ENCODE measurements around the gene NUDT10.

NUDT10 gene

DNA sequence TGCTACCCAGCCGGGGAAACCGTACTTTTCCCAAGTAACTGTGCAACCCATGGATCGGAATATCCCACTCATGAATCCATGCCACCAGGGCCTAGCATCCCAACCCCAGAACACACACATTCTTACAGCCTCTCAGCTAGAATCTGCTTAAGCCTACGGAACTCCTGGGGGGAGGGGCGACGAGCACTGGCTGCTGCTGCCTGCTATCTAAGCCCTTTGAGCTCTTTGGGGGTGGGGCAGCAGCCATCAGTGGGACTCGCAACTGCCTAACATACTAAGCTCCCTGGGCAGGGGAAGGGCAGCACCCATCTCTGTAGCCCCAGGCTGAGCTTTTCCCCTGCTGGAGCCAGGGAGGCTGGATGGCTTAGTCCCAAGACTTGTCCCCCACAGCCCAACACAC, 28.6 kb downstream of the NUDT10 start:
- TF ChIP-seq, protein P1, sequence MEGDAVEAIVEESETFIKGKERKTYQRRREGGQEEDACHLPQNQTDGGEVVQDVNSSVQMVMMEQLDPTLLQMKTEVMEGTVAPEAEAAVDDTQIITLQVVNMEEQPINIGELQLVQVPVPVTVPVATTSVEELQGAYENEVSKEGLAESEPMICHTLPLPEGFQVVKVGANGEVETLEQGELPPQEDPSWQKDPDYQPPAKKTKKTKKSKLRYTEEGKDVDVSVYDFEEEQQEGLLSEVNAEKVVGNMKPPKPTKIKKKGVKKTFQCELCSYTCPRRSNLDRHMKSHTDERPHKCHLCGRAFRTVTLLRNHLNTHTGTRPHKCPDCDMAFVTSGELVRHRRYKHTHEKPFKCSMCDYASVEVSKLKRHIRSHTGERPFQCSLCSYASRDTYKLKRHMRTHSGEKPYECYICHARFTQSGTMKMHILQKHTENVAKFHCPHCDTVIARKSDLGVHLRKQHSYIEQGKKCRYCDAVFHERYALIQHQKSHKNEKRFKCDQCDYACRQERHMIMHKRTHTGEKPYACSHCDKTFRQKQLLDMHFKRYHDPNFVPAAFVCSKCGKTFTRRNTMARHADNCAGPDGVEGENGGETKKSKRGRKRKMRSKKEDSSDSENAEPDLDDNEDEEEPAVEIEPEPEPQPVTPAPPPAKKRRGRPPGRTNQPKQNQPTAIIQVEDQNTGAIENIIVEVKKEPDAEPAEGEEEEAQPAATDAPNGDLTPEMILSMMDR (conservative IDR thresholded peaks at IDR 0.05; ENCODE audit: low read depth, low read length) = no peak

DNA sequence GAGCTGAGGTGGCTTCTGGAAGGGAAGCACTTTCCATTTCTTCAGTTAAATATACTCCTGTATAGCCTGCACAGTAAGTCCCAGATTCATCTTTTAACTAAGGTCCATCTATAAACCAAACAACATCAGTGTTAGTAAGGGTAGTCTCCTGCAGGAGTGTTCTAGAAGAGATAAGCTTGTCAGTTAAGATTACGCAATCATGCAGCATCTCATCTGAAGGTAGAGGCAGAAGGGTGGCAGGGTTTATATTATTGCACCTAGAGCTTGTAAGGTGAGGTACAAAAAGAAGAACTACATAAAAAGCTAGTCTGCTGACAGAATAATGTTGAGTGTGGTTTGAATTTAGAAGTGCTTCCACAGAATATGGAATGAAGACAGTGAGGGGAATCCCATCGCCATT, 44.0 kb downstream of the NUDT10 start:
- no peak for DNase-seq (ENCODE audit: low read depth)
- no peak overlapping the region for H3K4me3 ChIP-seq (ENCODE audit: low read length)
- TF ChIP-seq, protein P1 (conservative IDR thresholded peaks at IDR 0.05; ENCODE audit: low read depth, low read length) = no peak

More for the DNA sequence above, 28.6 kb downstream of the NUDT10 start:
- no peak for DNase-seq (ENCODE audit: low read depth)
- no peak overlapping the region for H3K4me3 ChIP-seq (ENCODE audit: low read length)

All from retinal pigment epithelial cell (primary cell).